22Rv1 (cell line): ENCODE data around the gene COL3A1.

Source experiments
- CTCF ChIP-seq: fragments of 450-650 bp; IDR thresholded peaks from 2 replicates; pipeline ENCODE4 v1.5.1; 2017; ENCODE audit warnings: mild to moderate bottlenecking
- ZFX ChIP-seq: fragments of 450-650 bp; IDR thresholded peaks from 2 replicates; pipeline ENCODE4 v1.6.1; 2017; ENCODE audit warnings: antibody characterized with exemption, borderline replicate concordance

GRCh38 chr2:188997263-188997662 is 23.1 kb downstream of the COL3A1 start:
- TF ChIP-seq CTCF (no peak), ZFX (no peak)
